ENCODE measurements around the gene PARS2.

DNA sequence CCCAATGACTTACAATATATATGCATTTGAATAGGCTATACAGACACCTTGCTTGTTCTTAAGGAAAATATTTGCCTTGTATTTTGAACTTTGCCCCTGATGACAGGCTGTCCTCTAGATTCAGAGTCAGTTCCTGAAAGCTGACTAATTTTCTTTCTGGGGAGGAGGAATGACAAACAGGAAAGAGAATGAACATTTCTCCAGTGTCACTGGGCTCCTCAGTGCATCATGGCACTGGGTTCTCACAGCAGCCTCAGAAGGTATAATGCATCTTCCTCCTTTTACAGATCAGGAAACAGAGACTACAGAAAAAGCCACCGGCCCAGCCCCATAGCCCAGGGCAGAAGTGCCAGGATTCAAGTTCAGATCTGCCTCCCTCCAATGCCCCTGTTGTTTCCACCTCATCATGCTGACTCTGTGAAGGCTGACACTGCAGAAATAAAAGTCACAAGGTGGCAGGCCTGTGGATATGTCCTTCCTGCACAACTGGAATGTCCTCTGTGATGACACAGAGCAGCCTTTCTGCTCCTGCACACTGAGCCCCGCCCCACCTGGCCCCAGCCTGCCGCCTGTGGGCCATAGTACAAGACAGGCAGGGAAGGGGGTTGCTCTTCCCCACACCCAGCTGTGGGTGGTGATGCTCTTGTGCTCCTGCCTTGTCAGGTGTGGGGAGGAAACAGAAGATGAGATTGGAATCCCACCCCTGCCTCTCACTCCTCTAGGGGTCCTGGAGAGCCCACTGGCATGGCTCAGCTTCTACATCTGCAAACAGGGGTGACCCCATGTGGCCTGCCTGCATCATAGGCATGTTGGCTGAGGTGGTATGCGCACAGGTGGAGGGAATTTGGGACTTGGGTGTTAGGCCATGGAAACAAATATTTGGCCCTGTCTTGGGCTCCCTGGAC is 30.4 kb upstream of the PARS2 start:
- TF ChIP-seq, protein P1, sequence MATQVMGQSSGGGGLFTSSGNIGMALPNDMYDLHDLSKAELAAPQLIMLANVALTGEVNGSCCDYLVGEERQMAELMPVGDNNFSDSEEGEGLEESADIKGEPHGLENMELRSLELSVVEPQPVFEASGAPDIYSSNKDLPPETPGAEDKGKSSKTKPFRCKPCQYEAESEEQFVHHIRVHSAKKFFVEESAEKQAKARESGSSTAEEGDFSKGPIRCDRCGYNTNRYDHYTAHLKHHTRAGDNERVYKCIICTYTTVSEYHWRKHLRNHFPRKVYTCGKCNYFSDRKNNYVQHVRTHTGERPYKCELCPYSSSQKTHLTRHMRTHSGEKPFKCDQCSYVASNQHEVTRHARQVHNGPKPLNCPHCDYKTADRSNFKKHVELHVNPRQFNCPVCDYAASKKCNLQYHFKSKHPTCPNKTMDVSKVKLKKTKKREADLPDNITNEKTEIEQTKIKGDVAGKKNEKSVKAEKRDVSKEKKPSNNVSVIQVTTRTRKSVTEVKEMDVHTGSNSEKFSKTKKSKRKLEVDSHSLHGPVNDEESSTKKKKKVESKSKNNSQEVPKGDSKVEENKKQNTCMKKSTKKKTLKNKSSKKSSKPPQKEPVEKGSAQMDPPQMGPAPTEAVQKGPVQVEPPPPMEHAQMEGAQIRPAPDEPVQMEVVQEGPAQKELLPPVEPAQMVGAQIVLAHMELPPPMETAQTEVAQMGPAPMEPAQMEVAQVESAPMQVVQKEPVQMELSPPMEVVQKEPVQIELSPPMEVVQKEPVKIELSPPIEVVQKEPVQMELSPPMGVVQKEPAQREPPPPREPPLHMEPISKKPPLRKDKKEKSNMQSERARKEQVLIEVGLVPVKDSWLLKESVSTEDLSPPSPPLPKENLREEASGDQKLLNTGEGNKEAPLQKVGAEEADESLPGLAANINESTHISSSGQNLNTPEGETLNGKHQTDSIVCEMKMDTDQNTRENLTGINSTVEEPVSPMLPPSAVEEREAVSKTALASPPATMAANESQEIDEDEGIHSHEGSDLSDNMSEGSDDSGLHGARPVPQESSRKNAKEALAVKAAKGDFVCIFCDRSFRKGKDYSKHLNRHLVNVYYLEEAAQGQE (IDR thresholded peaks at IDR 0.05; ENCODE audit: insufficient read depth in 1 of 2, low read depth in 2 of 2, low read length in 2 of 2), result no peak
- TF ChIP-seq POLR2AphosphoS5 (IDR thresholded peaks at IDR 0.05; ENCODE audit: low read depth, low read length) (no peak), SIN3A (IDR thresholded peaks at IDR 0.05; ENCODE audit: borderline replicate concordance, insufficient read depth, low read length) (no peak), TAF1 (IDR thresholded peaks at IDR 0.05; ENCODE audit: borderline replicate concordance, insufficient read depth, low read length) (no peak)
